Superior temporal gyrus (tissue), 1 donor: ENCODE results near the gene WNT3A.

Experiments used
- DNase-seq: peaks from one replicate; pipeline ENCODE4 v3.0.0-alpha.2; 2016; ENCODE audit errors: extremely low spot score

WNT3A gene

GRCh38 chr1:228031276-228031995, 24.6 kb downstream of the WNT3A start:
- no peak for DNase-seq

GRCh38 chr1:228032041-228032440, 25.2 kb downstream of the WNT3A start:
- DNase-seq, result no peak

- DNase-seq, result no peak
Measured at GRCh38 chr1:228033376-228033775, 26.6 kb downstream of the WNT3A start.

- no peak for DNase-seq
Measured at GRCh38 chr1:228034954-228035837, 28.4 kb downstream of the WNT3A start.

- no peak for DNase-seq
Measured at GRCh38 chr1:228035844-228036243, 29.0 kb downstream of the WNT3A start.

GRCh38 chr1:228036701-228037231, 30.0 kb downstream of the WNT3A start:
- DNase-seq, result no peak

GRCh38 chr1:228037401-228038386, 30.9 kb downstream of the WNT3A start:
- DNase-seq, result no peak

GRCh38 chr1:228038387-228039005, 31.7 kb downstream of the WNT3A start:
- no peak for DNase-seq

- no peak for DNase-seq
Measured at GRCh38 chr1:228039006-228039903, 32.5 kb downstream of the WNT3A start.

GRCh38 chr1:228039986-228040385, 33.2 kb downstream of the WNT3A start:
- DNase-seq, result no peak

GRCh38 chr1:228041316-228041715, 34.5 kb downstream of the WNT3A start:
- no peak for DNase-seq

- DNase-seq, result no peak
Measured at GRCh38 chr1:228042508-228042907, 35.7 kb downstream of the WNT3A start.

- DNase-seq, result no peak
Measured at GRCh38 chr1:228043281-228043848, 36.6 kb downstream of the WNT3A start.

- no peak for DNase-seq
Measured at GRCh38 chr1:228044961-228045360, 38.2 kb downstream of the WNT3A start.

- no peak for DNase-seq
Measured at GRCh38 chr1:228045405-228045804, 38.6 kb downstream of the WNT3A start.

- no peak for DNase-seq
Measured at GRCh38 chr1:228045871-228046270, 39.1 kb downstream of the WNT3A start.

- no peak for DNase-seq
Measured at GRCh38 chr1:228046421-228047182, 39.8 kb downstream of the WNT3A start.

- no peak for DNase-seq
Measured at GRCh38 chr1:228047183-228047466, 40.3 kb downstream of the WNT3A start.

GRCh38 chr1:228048120-228048519, 41.3 kb downstream of the WNT3A start:
- DNase-seq, result no peak
